Measurements from ENCODE around the gene PCAT6.

GRCh38 chr1:202844935-202845334, 34.2 kb downstream of the PCAT6 start:
- no peak for TF ChIP-seq POLR2A (IDR thresholded peaks at IDR 0.05)
- TF ChIP-seq CTCF (IDR thresholded peaks at IDR 0.05), result no peak
